GM19372 (cell line): ENCODE measurements around the gene PCDH9.
"Not testable (repeated sequence)": the region's sequence is repeated elsewhere in the genome, so short reads cannot be mapped to it uniquely, and the experiment has no call there.

Source experiments
- ATAC-seq: cut with Tn5 transposase; IDR thresholded peaks from one replicate; pipeline ENCODE4 v1.9.1; 2021; ENCODE audit warnings: mild to moderate bottlenecking, low read depth, moderate library complexity; ENCODE audit not compliant: unreplicated experiment

PCDH9 gene

GRCh38 chr13:66635526-66635925 lies 594.6 kb downstream of the PCDH9 start:
- no peak for ATAC-seq

- no peak for ATAC-seq
These were observed 595.8 kb downstream of the PCDH9 start for GRCh38 chr13:66634384-66634783.

- ATAC-seq, result no peak
These were observed 602.6 kb downstream of the PCDH9 start for GRCh38 chr13:66627512-66627911.

GRCh38 chr13:66624302-66624701 lies 605.8 kb downstream of the PCDH9 start:
- ATAC-seq, result no peak

- no peak for ATAC-seq
These were observed 606.9 kb downstream of the PCDH9 start for GRCh38 chr13:66623129-66623820.

GRCh38 chr13:66621906-66622447 lies 608.2 kb downstream of the PCDH9 start:
- not testable (repeated sequence) for ATAC-seq

GRCh38 chr13:66618702-66619101 lies 611.4 kb downstream of the PCDH9 start:
- no peak for ATAC-seq

- no peak for ATAC-seq
These were observed 612.4 kb downstream of the PCDH9 start for GRCh38 chr13:66617786-66618185.

GRCh38 chr13:66612983-66613382 lies 617.2 kb downstream of the PCDH9 start:
- no peak for ATAC-seq

- ATAC-seq, result no peak
These were observed 643.6 kb downstream of the PCDH9 start for GRCh38 chr13:66586489-66586888.

GRCh38 chr13:66585669-66586203 lies 644.4 kb downstream of the PCDH9 start:
- ATAC-seq, result no peak

- no peak for ATAC-seq
These were observed 648.5 kb downstream of the PCDH9 start for GRCh38 chr13:66581675-66582074.

- ATAC-seq, result no peak
These were observed 651.8 kb downstream of the PCDH9 start for GRCh38 chr13:66578305-66578704.

GRCh38 chr13:66577358-66577757 lies 652.8 kb downstream of the PCDH9 start:
- ATAC-seq, result no peak

GRCh38 chr13:66576381-66576780 lies 653.8 kb downstream of the PCDH9 start:
- ATAC-seq, result no peak

GRCh38 chr13:66574606-66575005 lies 655.5 kb downstream of the PCDH9 start:
- no peak for ATAC-seq

- ATAC-seq, result no peak
These were observed 662.1 kb downstream of the PCDH9 start for GRCh38 chr13:66567899-66568612.

GRCh38 chr13:66565279-66565678 lies 664.9 kb downstream of the PCDH9 start:
- ATAC-seq, result no peak

GRCh38 chr13:66563076-66563475 lies 667.1 kb downstream of the PCDH9 start:
- ATAC-seq, result no peak

GRCh38 chr13:66562054-66562453 lies 668.1 kb downstream of the PCDH9 start:
- no peak for ATAC-seq

GRCh38 chr13:66560991-66561390 lies 669.1 kb downstream of the PCDH9 start:
- ATAC-seq, result no peak

GRCh38 chr13:66560189-66560588 lies 669.9 kb downstream of the PCDH9 start:
- no peak for ATAC-seq
